Neural cell (in vitro differentiated cells): Measurements from ENCODE around the gene RAB1B. TPM values are rescaled to one million over a fixed set of nuclear protein-coding genes. Genes with fewer than 3 reads are reported as not detected.
A peak's percentile ranks its signal among the peaks of the same experiment; 100 is the strongest.

Source experiments
- H2AFZ ChIP-seq: fragments of 200-600, 300-800 bp; sonication (generic), shearing (Covaris generic); 2 replicates; pipeline ENCODE4 v1.6.0; 2014; ENCODE audit warnings: low read depth, mild to moderate bottlenecking, antibody characterized with exemption, low read length, moderate library complexity
- H3F3A ChIP-seq: fragments of 200-600 bp; shearing (Covaris generic); 2 replicates; pipeline ENCODE4 v1.6.1; 2016; ENCODE audit warnings: mild to moderate bottlenecking, moderate library complexity, mixed read lengths, antibody characterized with exemption, low read length; ENCODE audit not compliant: insufficient read depth, poor library complexity, severe bottlenecking
- H3K27ac ChIP-seq: fragments of 200-600, 300-800 bp; sonication (generic), shearing (Covaris generic); 2 replicates; pipeline ENCODE4 v1.5.1; 2014; ENCODE audit warnings: mild to moderate bottlenecking, low read length, moderate library complexity
- H3K27me3 ChIP-seq: fragments of 300-800, 200-600 bp; sonication (generic), shearing (Covaris generic); 2 replicates; pipeline ENCODE4 v1.6.0; 2014; ENCODE audit warnings: mild to moderate bottlenecking, low read depth, low read length, moderate library complexity; ENCODE audit not compliant: insufficient read depth
- H3K36me3 ChIP-seq: fragments of 300-800, 200-600 bp; sonication (generic), shearing (Covaris generic); 2 replicates; pipeline ENCODE4 v1.5.1; 2014; ENCODE audit warnings: mild to moderate bottlenecking, antibody characterized with exemption, low read length, moderate library complexity; ENCODE audit not compliant: insufficient read depth
- H3K4me2 ChIP-seq: fragments of 300-800, 200-600 bp; sonication (generic), shearing (Covaris generic); 2 replicates; pipeline ENCODE4 v1.6.0; 2014; ENCODE audit warnings: mild to moderate bottlenecking, low read length
- H3K4me3 ChIP-seq: fragments of 300-800, 200-600 bp; sonication (generic), shearing (Covaris generic); 2 replicates; pipeline ENCODE4 v1.5.1; 2014; ENCODE audit warnings: mild to moderate bottlenecking, low read length, moderate library complexity
- H3K79me2 ChIP-seq: fragments of 200-600 bp; shearing (Covaris generic); replicated peaks from 2 replicates; pipeline ENCODE4 v1.6.0; 2014; ENCODE audit warnings: mild to moderate bottlenecking, low read length, moderate library complexity; ENCODE audit not compliant: insufficient read depth
- H3K9ac ChIP-seq: fragments of 300-800, 200-600 bp; sonication (generic), shearing (Covaris generic); 2 replicates; pipeline ENCODE4 v1.6.1; 2016; ENCODE audit warnings: mild to moderate bottlenecking, low read length, mixed read lengths
- H3K9me2 ChIP-seq: fragments of 200-600 bp; shearing (Covaris generic); 2 replicates; pipeline ENCODE4 v1.6.1; 2016; ENCODE audit warnings: mild to moderate bottlenecking, low read length, mixed read lengths; ENCODE audit not compliant: insufficient read depth
- H3K9me3 ChIP-seq: fragments of 200-600, 300-800 bp; sonication (generic), shearing (Covaris generic); 2 replicates; pipeline ENCODE4 v1.6.1; 2016; ENCODE audit warnings: mild to moderate bottlenecking, mixed run types, low read length, moderate library complexity, mixed read lengths
- H4K20me1 ChIP-seq: fragments of 200-600 bp; shearing (Covaris generic); 2 replicates; pipeline ENCODE4 v1.6.1; 2016; ENCODE audit warnings: mild to moderate bottlenecking, mixed run types; ENCODE audit not compliant: insufficient read depth
- EP300 ChIP-seq: fragments of 450-650 bp; conservative IDR thresholded peaks from 2 replicates; pipeline ENCODE4 v1.6.1; 2014; ENCODE audit warnings: antibody characterized with exemption, mild to moderate bottlenecking, moderate library complexity; ENCODE audit not compliant: poor library complexity, severe bottlenecking
- EZH2 ChIP-seq: fragments of 200-600, 300-800 bp; shearing (Covaris generic), sonication (generic); IDR thresholded peaks from 2 replicates; pipeline ENCODE4 v1.6.1; 2014; ENCODE audit warnings: antibody characterized with exemption, low read length, borderline replicate concordance, mild to moderate bottlenecking; ENCODE audit not compliant: insufficient read depth, poor library complexity, severe bottlenecking
- MXI1 ChIP-seq: fragments of 450-650 bp; conservative IDR thresholded peaks from 2 replicates; pipeline ENCODE4 v1.6.1; 2014; ENCODE audit warnings: antibody characterized with exemption, mild to moderate bottlenecking; ENCODE audit not compliant: poor library complexity, severe bottlenecking
- POLR2AphosphoS5 ChIP-seq: IDR thresholded peaks from 2 replicates; pipeline ENCODE4 v1.6.1; 2012
- RAD21 ChIP-seq: fragments of 450-650 bp; conservative IDR thresholded peaks from 2 replicates; pipeline ENCODE4 v1.6.1; 2014; ENCODE audit warnings: antibody characterized with exemption, mild to moderate bottlenecking, moderate library complexity
- SMC3 ChIP-seq: fragments of 450-650 bp; conservative IDR thresholded peaks from 2 replicates; pipeline ENCODE4 v1.6.1; 2014; ENCODE audit warnings: antibody characterized with exemption, mild to moderate bottlenecking, moderate library complexity; ENCODE audit not compliant: poor library complexity
- TAF1 ChIP-seq: IDR thresholded peaks from 2 replicates; pipeline ENCODE4 v1.6.1; 2012; ENCODE audit warnings: low read depth
- polyA plus RNA-seq: library from polyadenylated mRNA; depleted of rRNA; stranded (reverse); fragments of >200 nt; gene quantifications from 2 replicates; pipeline ENCODE4 v1.2.3, GENCODE V29; 2014
- TF ChIP-seq, protein P1 (sequence below): IDR thresholded peaks from 2 replicates; pipeline ENCODE4 v1.6.1; 2012; ENCODE audit warnings: borderline replicate concordance
- TF ChIP-seq, protein P2 (sequence below): fragments of 450-650 bp; IDR thresholded peaks from 2 replicates; pipeline ENCODE4 v1.5.1; 2014; ENCODE audit warnings: antibody characterized with exemption, mild to moderate bottlenecking, moderate library complexity; ENCODE audit not compliant: poor library complexity, severe bottlenecking

RAB1B gene
- polyA plus RNA-seq, 1 donor from 2014 or later, result 27.2 TPM

DNA sequence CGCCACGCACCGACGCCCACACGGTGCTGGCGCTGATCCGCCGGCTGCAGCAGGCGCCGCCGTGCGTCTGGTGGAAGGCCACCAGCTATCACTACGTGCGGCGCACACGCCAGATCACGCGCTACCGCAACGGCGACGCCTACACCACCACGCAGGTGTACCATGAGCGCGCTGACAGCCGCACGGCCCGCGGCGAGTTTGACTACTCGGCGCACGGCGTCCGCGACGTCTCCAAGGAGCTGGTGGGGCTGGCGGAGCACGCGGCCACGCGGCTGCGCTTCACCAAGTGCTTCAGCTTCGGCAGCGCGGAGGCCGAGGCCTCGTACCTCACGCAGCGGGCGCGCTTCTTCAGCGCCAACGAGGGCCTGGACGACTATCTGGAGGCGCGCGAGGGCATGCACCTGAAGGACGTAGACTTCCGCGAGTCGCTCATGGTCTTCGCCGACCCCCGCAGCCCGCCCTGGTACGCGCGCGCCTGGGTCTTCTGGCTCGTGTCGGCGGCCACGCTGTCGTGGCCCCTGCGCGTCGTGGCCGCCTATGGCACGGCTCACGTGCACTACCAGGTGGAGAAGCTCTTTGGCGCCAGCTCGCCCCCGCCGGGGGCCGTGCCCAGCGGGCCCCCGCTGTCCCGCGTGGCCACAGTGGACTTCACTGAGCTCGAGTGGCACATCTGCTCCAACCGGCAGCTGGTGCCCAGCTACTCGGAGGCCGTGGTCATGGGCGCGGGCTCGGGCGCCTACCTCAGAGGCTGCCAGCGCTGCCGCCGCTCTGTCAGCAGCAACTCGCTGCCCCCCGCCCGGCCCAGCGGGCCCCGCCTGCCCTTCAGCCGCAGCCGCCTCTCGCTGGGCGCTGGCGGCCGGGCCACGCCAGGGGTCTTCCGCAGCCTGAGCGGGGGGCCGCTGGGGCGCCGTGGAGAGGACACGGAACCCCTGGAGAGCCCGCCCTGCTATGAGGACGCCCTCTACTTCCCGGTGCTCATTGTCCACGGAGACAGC, 26.5 kb downstream of the RAB1B start:
- Histone ChIP-seq H3K4me3 (no peak overlapping the region), H4K20me1 (no peaks in the 10 kb centered on the region), H3K9me2 (no peaks in the 10 kb centered on the region), H3K9ac (no peak overlapping the region), H3K4me2 (no peak overlapping the region), H3K27me3 (peaks cover 32% of the 10 kb centered on the region), H3F3A (no peaks in the 10 kb centered on the region), H3K9me3 (no peaks in the 10 kb centered on the region), H3K27ac (no peak overlapping the region), H3K36me3 (no peaks in the 10 kb centered on the region), H2AFZ (no peak overlapping the region), H3K79me2 (no peaks in the 10 kb centered on the region)
- TF ChIP-seq RAD21 (no peak), MXI1 (no peak), EZH2 (no peak), POLR2AphosphoS5 (peak; percentile 41), EP300 (no peak), TAF1 (no peak)
- TF ChIP-seq, protein P1, sequence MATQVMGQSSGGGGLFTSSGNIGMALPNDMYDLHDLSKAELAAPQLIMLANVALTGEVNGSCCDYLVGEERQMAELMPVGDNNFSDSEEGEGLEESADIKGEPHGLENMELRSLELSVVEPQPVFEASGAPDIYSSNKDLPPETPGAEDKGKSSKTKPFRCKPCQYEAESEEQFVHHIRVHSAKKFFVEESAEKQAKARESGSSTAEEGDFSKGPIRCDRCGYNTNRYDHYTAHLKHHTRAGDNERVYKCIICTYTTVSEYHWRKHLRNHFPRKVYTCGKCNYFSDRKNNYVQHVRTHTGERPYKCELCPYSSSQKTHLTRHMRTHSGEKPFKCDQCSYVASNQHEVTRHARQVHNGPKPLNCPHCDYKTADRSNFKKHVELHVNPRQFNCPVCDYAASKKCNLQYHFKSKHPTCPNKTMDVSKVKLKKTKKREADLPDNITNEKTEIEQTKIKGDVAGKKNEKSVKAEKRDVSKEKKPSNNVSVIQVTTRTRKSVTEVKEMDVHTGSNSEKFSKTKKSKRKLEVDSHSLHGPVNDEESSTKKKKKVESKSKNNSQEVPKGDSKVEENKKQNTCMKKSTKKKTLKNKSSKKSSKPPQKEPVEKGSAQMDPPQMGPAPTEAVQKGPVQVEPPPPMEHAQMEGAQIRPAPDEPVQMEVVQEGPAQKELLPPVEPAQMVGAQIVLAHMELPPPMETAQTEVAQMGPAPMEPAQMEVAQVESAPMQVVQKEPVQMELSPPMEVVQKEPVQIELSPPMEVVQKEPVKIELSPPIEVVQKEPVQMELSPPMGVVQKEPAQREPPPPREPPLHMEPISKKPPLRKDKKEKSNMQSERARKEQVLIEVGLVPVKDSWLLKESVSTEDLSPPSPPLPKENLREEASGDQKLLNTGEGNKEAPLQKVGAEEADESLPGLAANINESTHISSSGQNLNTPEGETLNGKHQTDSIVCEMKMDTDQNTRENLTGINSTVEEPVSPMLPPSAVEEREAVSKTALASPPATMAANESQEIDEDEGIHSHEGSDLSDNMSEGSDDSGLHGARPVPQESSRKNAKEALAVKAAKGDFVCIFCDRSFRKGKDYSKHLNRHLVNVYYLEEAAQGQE, result no peak
- TF ChIP-seq, protein P2, sequence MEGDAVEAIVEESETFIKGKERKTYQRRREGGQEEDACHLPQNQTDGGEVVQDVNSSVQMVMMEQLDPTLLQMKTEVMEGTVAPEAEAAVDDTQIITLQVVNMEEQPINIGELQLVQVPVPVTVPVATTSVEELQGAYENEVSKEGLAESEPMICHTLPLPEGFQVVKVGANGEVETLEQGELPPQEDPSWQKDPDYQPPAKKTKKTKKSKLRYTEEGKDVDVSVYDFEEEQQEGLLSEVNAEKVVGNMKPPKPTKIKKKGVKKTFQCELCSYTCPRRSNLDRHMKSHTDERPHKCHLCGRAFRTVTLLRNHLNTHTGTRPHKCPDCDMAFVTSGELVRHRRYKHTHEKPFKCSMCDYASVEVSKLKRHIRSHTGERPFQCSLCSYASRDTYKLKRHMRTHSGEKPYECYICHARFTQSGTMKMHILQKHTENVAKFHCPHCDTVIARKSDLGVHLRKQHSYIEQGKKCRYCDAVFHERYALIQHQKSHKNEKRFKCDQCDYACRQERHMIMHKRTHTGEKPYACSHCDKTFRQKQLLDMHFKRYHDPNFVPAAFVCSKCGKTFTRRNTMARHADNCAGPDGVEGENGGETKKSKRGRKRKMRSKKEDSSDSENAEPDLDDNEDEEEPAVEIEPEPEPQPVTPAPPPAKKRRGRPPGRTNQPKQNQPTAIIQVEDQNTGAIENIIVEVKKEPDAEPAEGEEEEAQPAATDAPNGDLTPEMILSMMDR, result no peak

DNA sequence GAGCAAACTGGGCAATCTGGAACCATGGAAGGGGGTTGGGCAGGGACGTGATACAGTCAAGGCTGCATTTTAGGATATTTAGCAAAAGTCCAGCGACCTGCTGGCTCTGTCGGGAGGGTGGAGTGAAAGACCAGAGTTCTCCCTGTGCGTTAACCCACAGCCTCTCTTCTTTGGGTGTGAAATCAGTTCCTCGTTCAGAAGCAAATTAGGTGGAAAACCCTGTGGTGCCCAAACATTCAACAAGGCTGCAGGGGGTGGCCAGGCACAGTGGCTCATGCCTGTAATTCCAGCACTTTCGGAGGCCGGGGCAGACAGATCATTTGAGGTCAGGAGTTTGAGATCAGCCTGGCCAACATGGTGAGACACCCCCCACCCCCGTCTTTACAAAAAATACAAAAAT, 29.2 kb downstream of the RAB1B start:
- H3K4me2 ChIP-seq, result no peak overlapping the region
- H3K36me3 ChIP-seq, result no peaks in the 10 kb centered on the region
- no peak for TF ChIP-seq TAF1
- TF ChIP-seq, protein P2, result no peak
- TF ChIP-seq, protein P1, result no peak
- no peak for TF ChIP-seq SMC3
- TF ChIP-seq POLR2AphosphoS5, result no peak
- TF ChIP-seq EP300, result no peak
- TF ChIP-seq RAD21, result no peak
- no peak for TF ChIP-seq MXI1
- TF ChIP-seq EZH2, result no peak

More for the DNA sequence above, 29.2 kb downstream of the RAB1B start:
- H3K9me3 ChIP-seq, result no peaks in the 10 kb centered on the region
- H3K79me2 ChIP-seq, result no peaks in the 10 kb centered on the region
- no peak overlapping the region for H3K27ac ChIP-seq
- H3F3A ChIP-seq, result no peaks in the 10 kb centered on the region
- no peak overlapping the region for H3K9ac ChIP-seq
- no peaks in the 10 kb centered on the region for H4K20me1 ChIP-seq
- no peak overlapping the region for H2AFZ ChIP-seq
- H3K27me3 ChIP-seq, result peaks cover 8% of the 10 kb centered on the region
- no peaks in the 10 kb centered on the region for H3K9me2 ChIP-seq
- no peak overlapping the region for H3K4me3 ChIP-seq
